GM18520 (cell line): ENCODE measurements around the gene TLCD3B.

Experiments used
- ATAC-seq: cut with Tn5 transposase; IDR thresholded peaks from one replicate; pipeline ENCODE4 v1.9.1; 2021; ENCODE audit not compliant: unreplicated experiment

Gene TLCD3B

DNA sequence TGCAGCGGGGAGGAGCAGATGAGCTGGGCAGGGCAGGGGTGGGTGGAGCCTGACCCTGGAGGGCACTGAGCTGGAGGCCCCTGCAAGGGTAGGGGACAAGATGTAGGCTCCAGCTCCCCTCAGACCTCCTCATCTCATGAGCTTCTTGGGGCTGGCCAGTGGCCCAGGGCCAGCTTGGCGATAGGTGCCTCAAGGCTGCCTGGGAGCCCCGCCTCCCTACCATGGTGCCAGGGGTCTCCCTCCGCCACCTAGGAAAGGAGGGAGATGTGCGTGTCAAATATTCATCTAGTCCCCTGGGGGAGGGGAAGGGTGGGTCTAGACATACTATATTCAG, 39.5 kb downstream of the TLCD3B start:
- no peak for ATAC-seq

DNA sequence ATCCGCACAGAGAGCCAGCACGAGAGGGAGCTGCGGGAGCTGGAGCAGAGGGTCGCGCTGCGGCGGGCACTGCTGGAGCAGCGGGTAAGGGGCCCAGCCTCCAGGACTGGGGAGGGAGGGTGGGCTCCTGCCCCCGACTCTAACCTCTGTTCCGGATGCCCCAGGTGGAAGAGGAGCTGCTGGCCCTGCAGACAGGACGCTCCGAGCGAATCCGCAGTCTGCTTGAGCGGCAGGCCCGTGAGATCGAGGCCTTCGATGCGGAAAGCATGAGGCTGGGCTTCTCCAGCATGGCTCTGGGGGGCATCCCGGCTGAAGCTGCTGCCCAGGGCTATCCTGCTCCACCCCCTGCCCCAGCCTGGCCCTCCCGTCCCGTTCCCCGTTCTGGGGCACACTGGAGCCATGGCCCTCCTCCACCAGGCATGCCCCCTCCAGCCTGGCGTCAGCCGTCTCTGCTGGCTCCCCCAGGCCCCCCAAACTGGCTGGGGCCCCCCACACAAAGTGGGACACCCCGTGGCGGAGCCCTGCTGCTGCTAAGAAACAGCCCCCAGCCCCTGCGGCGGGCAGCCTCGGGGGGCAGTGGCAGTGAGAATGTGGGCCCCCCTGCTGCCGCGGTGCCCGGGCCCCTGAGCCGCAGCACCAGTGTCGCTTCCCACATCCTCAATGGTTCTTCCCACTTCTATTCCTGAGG, 40.0 kb downstream of the TLCD3B start:
- no peak for ATAC-seq

DNA sequence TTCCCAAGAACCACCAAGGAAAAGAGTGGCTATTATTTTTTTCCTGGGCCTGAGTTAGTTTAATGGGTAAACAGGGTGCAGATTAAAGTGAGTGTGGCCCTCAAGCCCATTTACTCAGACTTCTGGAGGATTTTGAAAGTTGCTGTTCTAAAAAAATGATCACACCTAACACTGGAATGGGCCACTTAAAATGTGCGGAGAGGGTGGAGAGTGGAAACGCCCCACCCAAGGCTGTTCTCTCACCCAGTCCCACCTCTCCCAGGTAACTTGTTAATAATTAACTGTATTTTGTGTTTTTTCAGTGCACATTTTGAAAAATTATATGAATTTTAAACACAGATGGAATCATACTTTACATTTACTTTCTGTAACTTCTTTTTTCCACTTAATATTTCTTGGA, 41.0 kb downstream of the TLCD3B start:
- no peak for ATAC-seq

DNA sequence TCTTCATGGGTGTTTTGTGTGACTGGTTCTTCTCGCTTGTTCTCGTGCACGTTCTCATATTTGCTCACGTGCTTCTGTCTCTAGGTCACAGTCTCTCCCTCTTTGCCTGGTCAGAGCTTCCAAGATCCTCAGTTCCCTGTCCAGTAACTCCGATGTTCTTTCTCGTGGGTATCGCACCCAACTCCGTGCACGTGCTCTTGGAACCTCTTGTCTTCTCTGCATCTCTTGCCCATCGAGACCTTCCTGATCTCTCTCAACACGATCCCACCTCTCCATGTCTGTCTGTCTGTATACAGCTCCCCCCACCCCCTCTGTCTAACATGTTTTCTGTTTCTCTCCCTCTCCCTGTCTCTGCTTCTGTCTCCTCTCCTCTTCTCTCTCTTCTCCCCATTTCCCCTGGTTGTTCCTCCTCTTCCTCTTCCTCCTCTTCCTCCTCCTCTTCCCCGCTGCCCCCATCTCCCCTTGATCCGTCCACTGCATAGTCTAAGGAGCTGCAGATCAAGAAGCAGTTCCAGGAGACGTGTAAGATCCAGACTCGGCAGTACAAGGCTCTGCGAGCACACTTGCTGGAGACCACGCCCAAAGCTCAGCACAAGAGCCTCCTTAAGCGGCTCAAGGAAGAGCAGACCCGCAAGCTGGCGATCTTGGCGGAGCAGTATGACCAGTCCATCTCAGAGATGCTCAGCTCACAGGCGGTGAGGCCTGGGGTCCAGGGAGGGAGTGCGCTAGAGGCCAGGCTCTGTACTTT, 41.8 kb downstream of the TLCD3B start:
- ATAC-seq = no peak

DNA sequence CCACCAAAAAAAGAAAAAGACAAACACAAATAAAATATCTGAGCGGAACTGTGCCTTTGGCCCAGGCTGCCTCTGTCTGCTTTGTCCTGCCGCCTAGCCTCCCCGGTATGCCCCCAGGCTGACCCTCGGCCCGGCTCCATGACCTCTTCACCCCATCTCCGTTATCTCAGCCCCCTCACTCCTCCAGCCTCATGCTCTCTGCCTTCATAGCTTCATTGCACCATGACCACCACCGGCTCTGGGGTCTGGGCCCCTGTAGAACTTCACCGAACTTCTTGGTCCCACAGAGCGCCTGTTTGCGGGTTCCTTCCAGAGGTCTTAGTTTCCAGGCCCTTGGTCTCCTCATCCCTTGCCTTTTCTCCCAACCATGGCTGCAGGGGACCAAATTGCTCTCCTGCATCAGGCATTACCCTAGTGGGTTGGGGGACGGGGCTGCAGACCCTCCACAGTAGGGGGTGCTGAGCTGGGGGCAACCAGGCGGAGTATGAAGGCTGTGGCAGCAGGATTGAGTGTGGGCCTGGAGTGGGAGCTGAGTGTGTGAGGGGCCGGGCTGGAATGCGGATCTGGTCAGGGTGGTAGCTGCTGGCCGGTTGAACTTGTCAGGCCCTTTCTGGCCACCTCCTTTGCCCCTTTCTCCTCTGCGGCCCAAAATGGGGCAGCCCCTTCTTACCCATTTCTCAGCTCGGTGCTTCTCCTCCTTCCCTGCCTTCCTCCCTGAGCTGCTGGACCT, 42.6 kb downstream of the TLCD3B start:
- no peak for ATAC-seq

DNA sequence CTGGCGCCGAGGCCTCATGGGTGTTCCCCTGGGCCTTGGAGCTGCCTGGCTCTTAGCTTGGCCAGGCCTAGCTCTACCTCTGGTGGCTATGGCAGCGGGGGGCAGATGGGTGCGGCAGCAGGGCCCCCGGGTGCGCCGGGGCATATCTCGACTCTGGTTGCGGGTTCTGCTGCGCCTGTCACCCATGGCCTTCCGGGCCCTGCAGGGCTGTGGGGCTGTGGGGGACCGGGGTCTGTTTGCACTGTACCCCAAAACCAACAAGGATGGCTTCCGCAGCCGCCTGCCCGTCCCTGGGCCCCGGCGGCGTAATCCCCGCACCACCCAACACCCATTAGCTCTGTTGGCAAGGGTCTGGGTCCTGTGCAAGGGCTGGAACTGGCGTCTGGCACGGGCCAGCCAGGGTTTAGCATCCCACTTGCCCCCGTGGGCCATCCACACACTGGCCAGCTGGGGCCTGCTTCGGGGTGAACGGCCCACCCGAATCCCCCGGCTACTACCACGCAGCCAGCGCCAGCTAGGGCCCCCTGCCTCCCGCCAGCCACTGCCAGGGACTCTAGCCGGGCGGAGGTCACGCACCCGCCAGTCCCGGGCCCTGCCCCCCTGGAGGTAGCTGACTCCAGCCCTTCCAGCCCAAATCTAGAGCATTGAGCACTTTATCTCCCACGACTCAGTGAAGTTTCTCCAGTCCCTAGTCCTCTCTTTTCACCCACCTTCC, 43.5 kb downstream of the TLCD3B start:
- no peak for ATAC-seq

DNA sequence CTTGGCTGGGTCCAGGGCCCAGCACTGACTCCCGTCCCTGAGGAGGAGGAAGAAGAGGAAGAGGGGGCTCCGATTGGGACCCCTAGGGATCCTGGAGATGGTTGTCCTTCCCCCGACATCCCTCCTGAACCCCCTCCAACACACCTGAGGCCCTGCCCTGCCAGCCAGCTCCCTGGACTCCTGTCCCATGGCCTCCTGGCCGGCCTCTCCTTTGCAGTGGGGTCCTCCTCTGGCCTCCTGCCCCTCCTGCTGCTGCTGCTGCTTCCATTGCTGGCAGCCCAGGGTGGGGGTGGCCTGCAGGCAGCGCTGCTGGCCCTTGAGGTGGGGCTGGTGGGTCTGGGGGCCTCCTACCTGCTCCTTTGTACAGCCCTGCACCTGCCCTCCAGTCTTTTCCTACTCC, 44.1 kb downstream of the TLCD3B start:
- ATAC-seq = no peak

DNA sequence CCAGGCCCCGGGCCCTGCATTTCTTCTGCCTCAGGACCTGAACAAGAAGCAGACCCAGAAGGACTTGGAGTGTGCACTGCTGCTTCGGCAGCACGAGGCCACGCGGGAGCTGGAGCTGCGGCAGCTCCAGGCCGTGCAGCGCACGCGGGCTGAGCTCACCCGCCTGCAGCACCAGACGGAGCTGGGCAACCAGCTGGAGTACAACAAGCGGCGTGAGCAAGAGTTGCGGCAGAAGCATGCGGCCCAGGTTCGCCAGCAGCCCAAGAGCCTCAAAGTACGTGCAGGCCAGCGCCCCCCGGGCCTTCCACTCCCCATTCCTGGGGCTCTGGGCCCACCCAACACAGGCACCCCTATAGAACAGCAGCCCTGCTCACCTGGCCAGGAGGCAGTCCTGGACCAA, 44.8 kb downstream of the TLCD3B start:
- ATAC-seq = no peak

DNA sequence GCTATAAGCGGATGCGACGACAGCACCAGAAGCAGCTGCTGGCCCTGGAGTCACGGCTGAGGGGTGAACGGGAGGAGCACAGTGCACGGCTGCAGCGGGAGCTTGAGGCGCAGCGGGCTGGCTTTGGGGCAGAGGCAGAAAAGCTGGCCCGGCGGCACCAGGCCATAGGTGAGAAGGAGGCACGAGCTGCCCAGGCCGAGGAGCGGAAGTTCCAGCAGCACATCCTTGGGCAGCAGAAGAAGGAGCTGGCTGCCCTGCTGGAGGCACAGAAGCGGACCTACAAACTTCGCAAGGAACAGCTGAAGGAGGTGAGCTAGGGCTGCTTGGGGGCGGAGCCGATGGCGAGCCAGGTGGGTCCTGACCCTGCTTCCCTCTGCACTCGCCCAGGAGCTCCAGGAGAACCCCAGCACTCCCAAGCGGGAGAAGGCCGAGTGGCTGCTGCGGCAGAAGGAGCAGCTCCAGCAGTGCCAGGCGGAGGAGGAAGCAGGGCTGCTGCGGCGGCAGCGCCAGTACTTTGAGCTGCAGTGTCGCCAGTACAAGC, 45.7 kb downstream of the TLCD3B start:
- no peak for ATAC-seq

DNA sequence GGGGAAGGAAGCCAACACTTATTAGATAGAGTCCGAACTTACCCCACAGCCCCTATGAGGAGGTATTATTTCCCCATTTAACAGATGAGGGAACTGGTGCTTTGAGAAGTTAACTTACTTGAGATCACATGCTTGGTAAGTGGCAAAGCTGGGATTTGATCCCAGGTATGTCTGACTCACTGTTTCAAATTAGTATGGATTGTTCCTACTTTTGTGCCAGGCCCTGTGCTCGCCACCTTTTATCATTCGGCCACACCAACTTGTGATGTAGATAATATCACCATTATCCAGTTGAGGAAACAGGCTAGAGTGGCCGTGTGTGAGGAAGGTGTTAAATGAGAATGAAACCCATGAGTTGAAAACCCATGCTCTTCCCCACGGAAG, 46.3 kb downstream of the TLCD3B start:
- ATAC-seq = no peak

DNA sequence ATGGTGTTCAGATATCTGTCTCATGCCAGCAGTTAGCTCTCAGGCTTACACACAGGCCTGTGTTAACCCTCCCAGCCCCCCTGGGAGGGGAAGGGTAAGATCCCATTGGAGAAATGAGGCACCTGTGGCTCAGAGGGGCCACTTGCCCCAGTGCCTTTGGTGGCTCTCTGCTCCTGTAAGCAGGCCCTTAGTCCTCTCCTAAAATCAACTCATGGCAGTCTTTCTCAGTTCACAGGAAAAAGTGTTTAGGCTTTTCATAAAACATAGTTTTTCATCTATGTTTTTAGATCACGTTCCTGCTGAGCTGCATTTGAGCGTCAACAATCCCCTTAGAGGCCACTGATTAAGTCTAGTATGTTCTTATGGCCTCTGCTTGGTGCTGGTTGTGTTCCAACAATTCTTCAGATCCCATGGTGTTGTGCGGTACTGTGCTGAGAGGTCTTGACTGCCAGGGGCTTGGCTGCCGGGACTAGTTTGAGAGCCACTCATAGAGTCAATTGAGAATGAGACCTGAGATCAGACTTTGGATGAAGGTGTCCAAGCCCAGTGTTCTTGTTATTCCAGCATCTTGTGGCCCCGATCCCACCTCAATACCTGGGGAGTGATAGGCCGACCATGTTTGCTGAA, 46.8 kb downstream of the TLCD3B start:
- ATAC-seq = no peak

DNA sequence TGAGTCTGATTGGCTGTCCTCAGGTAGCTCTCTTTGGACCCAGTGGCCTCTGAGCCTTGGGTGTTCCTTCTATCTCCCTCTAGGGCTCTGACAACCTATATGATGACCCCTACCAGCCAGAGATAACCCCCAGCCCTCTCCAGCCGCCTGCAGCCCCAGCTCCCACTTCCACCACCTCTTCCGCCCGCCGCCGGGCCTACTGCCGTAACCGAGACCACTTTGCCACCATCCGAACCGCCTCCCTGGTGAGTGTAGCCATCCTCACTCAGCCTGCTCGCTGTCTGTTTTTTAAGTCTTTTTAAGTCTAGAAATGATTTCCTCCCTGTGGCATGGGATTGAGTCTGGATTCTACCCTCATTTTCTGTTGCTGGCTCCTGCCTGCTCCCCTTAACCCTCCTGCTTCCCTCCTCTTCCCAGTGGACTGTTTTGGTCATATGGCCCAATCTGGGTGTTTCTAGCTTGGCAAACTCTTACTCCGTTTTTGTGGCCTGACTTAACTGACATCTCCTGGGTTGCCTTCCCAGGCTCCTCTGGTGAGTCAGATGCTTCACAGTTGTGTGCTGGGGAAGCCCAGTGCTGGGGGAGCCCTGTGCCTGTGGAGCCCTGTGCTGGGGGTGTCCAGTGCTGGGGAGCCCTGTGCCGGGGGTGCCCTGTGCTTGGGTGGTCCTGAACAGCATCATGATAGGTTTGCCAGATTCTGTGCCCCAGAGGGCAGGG, 47.5 kb downstream of the TLCD3B start:
- ATAC-seq = no peak

DNA sequence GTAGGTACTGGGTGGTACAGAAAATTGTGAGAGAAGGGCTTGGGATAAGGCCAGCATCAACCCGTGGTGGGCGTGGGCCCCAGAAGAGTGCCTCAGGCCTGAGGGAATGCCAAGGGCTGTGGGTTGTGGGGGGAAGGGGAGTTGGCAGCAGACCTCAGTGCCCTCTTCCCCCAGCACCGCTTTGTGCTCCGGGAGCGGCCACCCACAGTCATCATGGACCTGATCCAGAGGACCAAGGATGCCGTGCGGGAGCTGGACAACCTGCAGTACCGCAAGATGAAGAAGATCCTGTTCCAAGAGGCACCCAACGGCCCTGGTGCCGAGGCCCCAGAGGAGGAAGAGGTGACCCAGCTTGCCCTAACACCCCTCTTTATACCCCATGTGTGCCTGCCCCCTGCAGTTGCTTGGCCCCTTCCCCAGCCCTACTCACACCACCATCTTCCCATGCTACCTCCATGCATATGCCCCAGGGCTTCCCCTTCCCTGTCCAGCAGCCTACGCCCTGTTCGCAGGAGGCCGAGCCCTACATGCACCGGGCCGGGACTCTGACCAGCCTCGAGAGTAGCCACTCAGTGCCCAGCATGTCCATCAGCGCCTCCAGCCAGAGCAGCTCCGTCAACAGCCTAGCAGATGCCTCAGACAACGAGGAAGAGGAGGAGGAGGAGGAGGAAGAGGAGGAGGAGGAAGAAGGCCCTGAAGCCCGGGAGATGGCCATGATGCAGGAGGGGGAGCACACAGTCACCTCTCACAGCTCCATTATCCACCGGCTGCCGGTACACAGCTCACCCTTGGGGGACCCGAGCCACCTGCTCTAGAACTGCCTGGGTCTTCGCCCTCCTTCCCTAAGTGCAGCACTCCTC, 48.3 kb downstream of the TLCD3B start:
- no peak for ATAC-seq

DNA sequence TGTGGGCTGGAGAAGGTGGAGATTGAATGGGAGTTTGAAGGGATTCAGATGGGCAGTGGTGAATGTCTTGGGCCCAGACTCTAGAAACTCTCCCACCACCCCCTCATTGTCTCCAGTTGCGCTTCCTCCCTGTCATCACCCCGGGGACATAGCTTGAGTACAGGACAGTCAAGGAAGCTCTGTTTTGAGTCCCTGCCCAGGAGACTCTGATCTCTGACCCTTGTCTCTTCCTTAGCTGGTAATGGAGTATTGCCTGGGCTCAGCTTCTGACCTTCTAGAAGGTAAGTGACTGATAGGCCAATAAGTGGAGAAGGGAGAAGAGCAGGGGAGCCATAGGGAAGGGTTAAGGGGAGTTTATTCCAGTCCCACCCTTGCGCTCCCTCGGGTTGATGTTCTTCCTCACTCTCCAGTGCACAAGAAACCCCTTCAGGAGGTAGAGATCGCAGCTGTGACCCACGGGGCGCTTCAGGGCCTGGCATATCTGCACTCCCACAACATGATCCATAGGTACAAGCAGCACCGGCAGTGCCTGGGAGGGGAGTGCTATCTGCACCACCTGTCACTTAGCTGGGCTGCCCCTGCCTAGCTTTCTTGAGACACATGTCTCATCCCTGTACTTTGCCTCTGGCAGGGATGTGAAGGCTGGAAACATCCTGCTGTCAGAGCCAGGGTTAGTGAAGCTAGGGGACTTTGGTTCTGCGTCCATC, 52.4 kb downstream of the TLCD3B start:
- ATAC-seq = no peak

DNA sequence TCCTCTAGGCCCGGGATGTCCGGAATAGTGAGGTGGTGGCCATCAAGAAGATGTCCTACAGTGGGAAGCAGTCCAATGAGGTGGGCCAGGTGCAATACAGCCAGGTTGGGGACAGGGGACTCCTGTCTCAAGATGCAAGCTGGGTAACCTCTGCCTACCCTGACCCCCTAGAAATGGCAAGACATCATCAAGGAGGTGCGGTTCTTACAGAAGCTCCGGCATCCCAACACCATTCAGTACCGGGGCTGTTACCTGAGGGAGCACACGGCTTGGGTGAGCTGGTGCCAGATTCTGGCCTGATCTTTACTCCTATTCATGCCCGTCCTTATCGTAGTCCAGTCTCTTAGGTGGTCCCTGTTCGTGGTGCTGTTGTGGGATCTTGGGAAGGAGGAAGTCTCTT, 53.0 kb downstream of the TLCD3B start:
- ATAC-seq = no peak

DNA sequence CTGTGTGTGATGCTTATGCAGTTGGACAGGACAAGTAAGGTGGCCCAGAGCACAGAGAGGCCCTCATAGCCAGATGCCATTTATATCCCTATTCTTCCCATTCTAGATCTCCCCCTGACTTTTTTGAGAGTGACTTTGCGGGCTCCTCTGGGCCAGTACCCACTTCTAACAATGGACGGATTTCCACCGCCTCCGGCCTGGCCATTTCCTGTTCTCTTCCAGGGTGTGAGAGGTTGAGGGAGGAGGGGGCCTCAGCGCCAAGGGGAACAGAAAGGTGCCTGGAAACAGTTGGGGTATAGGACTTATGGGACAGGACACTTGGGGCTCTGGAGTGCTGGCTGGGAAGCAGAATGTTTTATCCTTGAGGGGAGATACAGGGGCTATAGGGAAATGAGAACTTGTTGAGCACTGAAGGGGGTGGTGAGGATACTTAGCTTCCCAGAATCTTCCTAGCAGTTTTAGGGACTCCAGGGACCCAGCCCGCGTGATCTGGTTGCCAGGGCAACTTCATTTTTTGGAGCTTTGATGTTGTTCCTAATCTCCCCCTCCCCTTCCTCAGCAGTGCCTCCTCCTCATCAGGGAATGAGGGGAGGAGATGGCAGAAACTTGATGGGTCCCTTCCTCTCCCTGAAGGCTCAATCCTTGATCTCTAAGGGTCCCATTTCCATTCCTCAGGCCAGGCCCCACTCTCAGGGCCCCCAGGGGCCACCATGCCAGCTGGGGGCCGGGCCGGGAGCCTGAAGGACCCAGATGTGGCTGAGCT, 53.8 kb downstream of the TLCD3B start:
- no peak for ATAC-seq

DNA sequence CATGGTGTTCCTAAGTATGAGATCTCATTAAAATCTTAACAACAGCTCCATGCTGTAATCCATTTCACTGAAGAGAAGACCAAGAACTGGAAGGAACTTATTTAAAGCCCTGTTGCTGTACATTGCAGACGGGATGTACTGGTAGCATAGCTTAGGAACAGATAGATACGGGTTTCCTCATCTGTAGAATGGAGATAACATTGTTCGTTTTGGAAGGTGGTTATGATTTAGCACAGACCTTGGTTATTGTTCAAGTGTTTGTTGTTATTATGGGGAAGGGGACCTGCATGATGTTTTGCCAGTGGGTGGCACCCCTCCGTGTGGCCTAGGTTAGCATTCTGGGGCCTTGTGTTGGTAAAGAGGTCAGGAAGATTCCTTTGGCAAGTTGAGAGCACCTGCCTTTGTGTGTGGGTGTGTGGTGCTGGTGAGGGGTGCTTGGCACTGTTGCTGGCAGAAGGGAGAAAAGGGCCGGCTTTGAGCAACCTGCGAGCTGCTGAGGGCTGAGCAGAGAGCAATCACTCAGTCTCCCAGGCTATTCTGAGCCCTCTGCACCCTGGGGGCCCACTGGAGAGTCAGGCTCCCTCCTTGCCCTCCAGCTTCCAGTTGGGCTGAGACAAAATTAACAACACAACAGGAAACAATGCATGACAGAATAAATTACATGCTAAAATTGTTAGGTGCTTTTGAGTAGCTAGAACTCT, 55.1 kb downstream of the TLCD3B start:
- ATAC-seq = no peak
